K562 (cell line): Measurements from ENCODE around the gene ACSM5. TPM values are rescaled to one million over a fixed set of nuclear protein-coding genes. Genes with fewer than 3 reads are reported as not detected.

Experiments
- BRF2 ChIP-seq: IDR thresholded peaks from 3 replicates; pipeline ENCODE4 v1.6.1; 2011; ENCODE audit warnings: borderline replicate concordance, mild to moderate bottlenecking; ENCODE audit not compliant: insufficient read length, insufficient read depth
- EGR1 ChIP-seq: fragments of 450-650 bp; conservative IDR thresholded peaks from 2 replicates; pipeline ENCODE4 v1.6.1; 2017; ENCODE audit warnings: mild to moderate bottlenecking
- HMG20A ChIP-seq: fragments of 450-650 bp; formaldehyde crosslinking; conservative IDR thresholded peaks from 2 replicates; pipeline ENCODE4 v1.4.0; 2020; ENCODE audit warnings: mild to moderate bottlenecking, mixed read lengths
- IRF9 ChIP-seq: fragments of 450-650 bp; IDR thresholded peaks from 2 replicates; pipeline ENCODE4 v1.6.1; 2016; ENCODE audit warnings: missing biosample characterization, missing genetic modification characterization
- LARP7 ChIP-seq: fragments of 450-650 bp; IDR thresholded peaks from 2 replicates; pipeline ENCODE4 v1.6.1; 2016
- MEF2D ChIP-seq: conservative IDR thresholded peaks from 2 replicates; pipeline ENCODE4 v1.6.1; 2016; ENCODE audit warnings: low read depth, missing genetic modification characterization, missing compliant biosample characterization
- SAFB2 ChIP-seq: fragments of 200-400 bp; formaldehyde crosslinking; IDR thresholded peaks from 2 replicates; pipeline ENCODE4 v1.6.1; 2018; ENCODE audit warnings: borderline replicate concordance, low read length, low read depth, moderate library complexity; ENCODE audit not compliant: severe bottlenecking
- TARDBP ChIP-seq: fragments of 450-650 bp; IDR thresholded peaks from 2 replicates; pipeline ENCODE4 v1.6.1; 2016
- TCFL5 ChIP-seq: fragments of 250-450 bp; sonication (Bioruptor Pico); conservative IDR thresholded peaks from 2 replicates; pipeline ENCODE4 v1.6.1; 2021; ENCODE audit warnings: mild to moderate bottlenecking, moderate library complexity, matching md5 sums
- ZNF124 ChIP-seq: sonication (generic); formaldehyde crosslinking; IDR thresholded peaks from 2 replicates; pipeline ENCODE4 v1.8.1; 2022; ENCODE audit warnings: missing genetic modification reagents
- ZNF224 ChIP-seq: sonication (generic); formaldehyde crosslinking; IDR thresholded peaks from 2 replicates; pipeline ENCODE4 v1.8.0; 2022; ENCODE audit warnings: mild to moderate bottlenecking, missing genetic modification reagents
- ZNF282 ChIP-seq: sonication (generic); formaldehyde crosslinking; IDR thresholded peaks from 2 replicates; pipeline ENCODE4 v1.8.1; 2023; ENCODE audit warnings: missing genetic modification reagents
- polyA plus RNA-seq, 8 experiments: library from polyadenylated mRNA; depleted of rRNA in 4 of 8; stranded (reverse) in 5 of 8; unstranded in 3 of 8; fragments of >200 nt; fragmentation: Nextera tagmentation in 2 of 8; fragmentation: Illumina TruSeq in 1 of 8; extraction: Ambion mirVana in 2 of 8; extraction: Trizol in 1 of 8; gene quantifications; 2 replicates each; pipeline versions ENCODE4 v1.2.1 to v1.2.3, GENCODE V29; 2011 to 2014; ENCODE audit warnings: inconsistent platforms in 1 of 8, missing spikeins in 1 of 8
- total RNA-seq, 7 experiments: library from RNA; depleted of rRNA in 6 of 7; stranded (reverse); fragments of >200 nt in 6 of 7; fragmentation: Illumina TruSeq in 2 of 7; extraction: Trizol in 2 of 7; gene quantifications; 2 replicates each; pipeline versions ENCODE4 v1.2.1 to v1.2.3, GENCODE V29; 2011 to 2021; ENCODE audit warnings: low replicate concordance in 1 of 7

ACSM5 gene
- total and polyA plus RNA-seq, 9 of the 15 experiments (the other 6 are each of a cell fraction or from before 2014, with no cell fraction given): not detected

GRCh38 chr16:20402651-20403050 is 6.7 kb upstream of the ACSM5 start (continued):
- TF ChIP-seq BRF2 (no peak), TCFL5 (CRISPR knock-in tag) (no peak), LARP7 (no peak), ZNF124 (no peak), TARDBP (no peak), EGR1 (no peak), ZNF282 (CRISPR knock-in tag) (no peak), IRF9 (no peak), ZNF224 (CRISPR knock-in tag) (no peak), SAFB2 (no peak), HMG20A (CRISPR knock-in tag) (no peak), MEF2D (tag) (no peak)
